ENCODE data around the gene DSCAML1.

DSCAML1 gene

DNA sequence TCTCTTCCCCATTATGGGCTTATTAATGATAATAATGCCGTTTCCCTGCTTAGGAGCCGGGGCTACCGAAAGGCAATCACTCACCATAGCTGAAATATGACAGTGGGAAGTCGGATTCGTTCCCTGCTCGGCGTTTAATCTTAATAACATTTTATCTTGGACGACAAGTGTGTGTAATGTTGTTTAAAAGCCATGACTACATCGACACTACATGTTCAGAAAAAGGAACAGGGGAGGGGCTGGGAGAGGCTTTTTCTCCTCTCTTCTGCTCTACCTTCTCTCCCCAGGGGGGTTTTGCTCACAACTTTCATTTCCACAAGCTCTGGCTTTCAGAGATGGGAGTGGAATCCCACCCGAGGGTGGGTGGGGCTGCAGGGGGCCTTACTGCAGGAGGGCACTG is 105.5 kb downstream of the DSCAML1 start:
- DNase-seq (ENCODE audit: low read depth): no peak

DNA sequence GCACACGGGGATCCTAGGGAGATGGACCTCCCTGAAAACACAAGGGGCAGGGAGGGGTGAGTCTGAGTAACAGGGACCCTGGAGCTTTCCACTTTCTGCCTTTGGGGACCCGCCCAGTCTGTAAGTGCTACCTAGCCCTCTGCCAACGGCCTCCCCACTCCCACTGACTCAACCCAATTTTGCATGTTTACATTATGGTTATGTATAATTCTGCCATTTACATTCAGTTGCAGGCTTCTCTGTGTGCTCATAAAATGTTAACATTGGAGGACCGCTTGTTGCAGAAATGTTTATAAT is 105.8 kb downstream of the DSCAML1 start:
- DNase-seq (ENCODE audit: low read depth): no peak

DNA sequence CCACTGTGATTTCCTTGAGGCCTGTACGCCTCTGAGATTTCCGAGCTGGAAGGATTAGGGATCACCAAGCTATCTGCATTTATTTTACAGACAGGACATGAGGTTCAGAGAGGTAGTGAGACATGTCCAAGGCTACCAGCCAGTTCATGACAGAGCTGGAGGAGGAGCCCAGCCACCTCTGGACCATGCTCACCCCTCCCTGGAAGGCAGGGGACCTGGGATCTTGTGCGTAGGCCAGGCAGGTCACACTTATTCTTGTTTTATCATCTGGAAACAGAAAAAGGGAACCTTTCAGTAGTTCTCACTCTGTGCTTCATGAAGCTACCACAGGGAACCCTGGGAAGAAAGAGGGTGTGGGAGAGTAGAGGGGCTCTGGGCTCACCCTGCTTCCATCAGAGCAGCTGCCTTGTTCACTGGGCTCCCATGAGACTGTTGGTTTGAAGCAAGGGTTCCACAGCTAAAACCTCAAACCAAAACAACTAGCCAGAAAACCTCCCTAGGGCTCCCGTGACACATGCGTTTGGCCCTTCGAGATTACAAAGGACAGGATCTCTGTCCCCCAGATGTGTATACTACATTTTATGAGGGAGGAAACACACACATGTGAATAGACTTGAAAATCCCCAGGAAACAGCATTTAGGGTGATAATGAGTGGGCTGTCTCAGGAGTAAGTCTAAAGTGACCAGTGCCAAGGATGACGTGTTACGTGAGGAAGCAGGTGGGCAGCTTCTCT is 106.4 kb downstream of the DSCAML1 start:
- DNase-seq (ENCODE audit: low read depth): no peak

DNA sequence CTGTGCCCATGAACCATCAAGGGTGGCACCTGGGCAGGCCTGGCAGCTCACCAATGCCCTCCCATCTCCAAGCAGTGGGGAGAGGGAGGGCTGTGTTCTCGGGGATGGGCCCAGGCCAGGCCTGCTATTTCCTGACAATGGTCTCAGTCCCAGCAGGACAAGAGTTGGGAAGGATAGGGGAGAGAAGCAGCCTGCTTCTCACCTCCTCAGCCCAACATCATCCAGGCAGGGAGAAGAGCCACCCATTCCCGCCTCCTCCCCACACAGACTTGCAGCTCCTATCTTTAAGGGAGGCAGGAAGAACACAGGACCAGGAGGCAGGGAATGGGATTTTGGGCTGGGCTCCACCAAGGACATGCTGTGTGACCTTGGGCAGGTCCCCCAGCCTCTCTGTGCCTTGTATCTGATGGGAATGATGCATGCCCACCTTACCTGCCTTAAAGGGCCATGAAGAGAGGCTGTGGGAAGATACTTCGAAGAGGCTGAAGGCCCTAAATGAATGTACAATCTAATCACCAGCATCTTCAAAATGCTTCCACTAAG is 108.7 kb downstream of the DSCAML1 start:
- no peak for DNase-seq (ENCODE audit: low read depth)

DNA sequence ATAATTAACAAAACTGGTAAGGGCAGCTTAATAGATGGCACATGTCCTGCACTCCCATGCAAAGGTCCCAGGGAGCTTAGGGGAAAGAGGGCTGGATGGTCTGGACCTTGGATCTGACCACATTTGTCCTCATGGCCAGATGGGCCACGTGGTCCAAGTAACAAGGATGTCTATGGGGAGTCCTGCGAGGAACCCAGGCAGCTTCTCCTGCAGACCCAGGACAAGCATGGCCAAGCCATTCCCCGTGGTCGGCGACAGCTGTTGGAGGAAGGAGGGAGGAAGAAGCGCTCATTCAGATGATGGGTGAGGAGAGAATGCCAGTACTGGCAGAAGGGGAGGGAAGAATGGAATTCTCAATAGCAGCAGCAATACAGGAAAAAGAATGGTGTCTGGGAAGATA is 109.2 kb downstream of the DSCAML1 start:
- DNase-seq (ENCODE audit: low read depth): no peak

- DNase-seq (ENCODE audit: low read depth): no peak
These were observed 110.3 kb downstream of the DSCAML1 start for GRCh38 chr11:117686711-117687110.

DNA sequence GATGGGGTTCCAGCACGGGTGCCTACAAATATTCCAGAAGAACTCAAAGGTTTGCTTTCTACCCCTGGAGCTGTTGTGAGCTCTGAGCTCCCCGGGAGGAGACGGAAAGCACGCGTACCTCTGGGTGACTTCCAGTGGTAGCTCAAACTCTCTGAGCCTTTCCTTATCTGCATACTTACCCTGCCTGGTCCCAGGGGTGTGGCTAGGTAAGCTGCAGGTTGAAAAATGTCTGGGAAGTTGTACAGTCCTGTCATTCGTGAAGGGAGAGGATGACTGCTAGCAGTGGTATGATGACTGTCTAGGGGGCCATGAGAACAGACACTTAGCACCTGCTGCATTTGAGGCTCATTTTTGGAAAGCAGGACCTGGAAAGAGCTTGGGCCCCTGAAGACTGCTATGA is 111.5 kb downstream of the DSCAML1 start:
- no peak for DNase-seq (ENCODE audit: low read depth)

DNA sequence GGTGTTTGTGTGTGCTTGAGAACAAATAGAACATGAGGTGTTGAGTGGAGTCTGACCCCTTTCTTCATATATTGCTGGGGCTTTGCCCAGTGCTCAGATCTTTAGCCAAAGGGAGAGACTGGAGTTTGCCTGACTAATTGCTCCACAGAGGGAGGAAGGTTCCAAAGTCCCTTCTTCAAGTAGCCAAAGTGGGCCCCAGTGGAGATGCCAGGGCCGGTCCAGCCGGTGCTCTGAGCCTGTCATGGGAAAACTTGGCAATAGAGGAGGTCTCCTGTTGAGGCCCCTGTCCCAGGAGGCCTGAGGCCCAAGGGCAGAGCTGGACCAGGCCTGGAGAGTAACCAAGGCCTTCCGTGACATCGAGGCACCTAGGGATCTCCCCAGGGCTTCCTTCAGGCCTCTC is 112.3 kb downstream of the DSCAML1 start:
- no peak for DNase-seq (ENCODE audit: low read depth)

GRCh38 chr11:117684111-117684510 is 112.9 kb downstream of the DSCAML1 start:
- DNase-seq (ENCODE audit: low read depth): no peak

GRCh38 chr11:117681438-117681837 is 115.6 kb downstream of the DSCAML1 start:
- DNase-seq (ENCODE audit: low read depth): no peak

- DNase-seq (ENCODE audit: low read depth): no peak
These were observed 117.6 kb downstream of the DSCAML1 start for GRCh38 chr11:117679461-117679860.

DNA sequence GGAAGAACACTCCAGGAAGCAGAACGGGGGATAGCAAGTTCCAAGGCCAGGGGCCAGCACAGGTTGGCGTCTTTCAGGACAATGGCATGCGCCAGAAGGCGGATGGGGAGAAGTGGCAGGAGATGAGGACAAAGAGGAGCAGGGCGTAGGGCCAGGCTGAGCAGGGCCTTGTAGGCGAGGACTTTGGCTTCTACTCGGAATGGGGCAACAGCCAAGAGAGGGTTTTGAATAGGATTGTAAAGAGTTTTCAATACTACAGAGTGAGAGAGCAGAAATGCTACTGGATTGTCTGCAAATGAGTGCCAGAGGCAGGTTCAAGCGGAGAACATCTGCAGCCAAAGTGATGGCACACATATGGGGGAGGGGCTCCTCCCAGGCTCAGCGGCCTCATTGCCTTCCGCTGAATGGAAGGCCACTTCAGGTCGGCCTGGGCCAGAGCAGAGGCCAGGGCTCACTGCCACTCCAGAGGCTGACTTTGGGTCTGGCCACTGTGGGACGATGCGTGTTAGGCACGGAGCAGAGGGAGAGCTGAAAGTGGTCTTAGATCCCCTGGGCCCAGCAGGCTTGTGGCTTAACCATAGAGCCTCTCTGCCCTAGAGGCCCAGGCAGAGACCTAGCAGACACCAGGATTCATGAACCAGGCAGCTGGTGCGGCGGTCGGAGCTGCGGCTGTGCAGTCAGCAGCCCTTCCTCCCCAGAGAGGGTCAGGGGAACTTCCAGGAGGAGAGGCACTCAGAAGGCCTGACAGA is 118.2 kb downstream of the DSCAML1 start:
- DNase-seq (ENCODE audit: low read depth): no peak

GRCh38 chr11:117677729-117678310 is 119.2 kb downstream of the DSCAML1 start:
- no peak for DNase-seq (ENCODE audit: low read depth)

DNA sequence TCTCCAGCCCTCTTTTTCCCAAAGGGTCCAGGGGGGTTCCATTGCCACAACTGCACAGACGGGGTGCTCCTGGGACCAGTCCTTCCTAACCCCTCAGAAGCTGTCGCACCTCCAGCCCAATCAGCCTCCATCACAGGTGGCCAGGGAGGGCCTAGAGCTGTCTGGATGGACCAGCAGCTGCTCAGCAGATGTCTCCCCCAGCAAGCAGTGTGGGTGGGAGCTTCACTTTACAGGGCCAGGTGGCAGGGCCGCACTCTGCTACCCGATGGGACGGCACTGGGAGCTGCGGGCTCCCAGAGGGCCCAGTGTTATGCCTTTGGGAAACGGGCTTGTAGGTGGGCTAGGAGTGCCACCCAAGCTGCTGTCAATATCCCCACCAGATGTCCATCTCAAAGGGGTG is 120.5 kb downstream of the DSCAML1 start:
- DNase-seq (ENCODE audit: low read depth): no peak

GRCh38 chr11:117673602-117674001 is 123.4 kb downstream of the DSCAML1 start:
- no peak for DNase-seq (ENCODE audit: low read depth)

- no peak for DNase-seq (ENCODE audit: low read depth)
These were observed 125.6 kb downstream of the DSCAML1 start for GRCh38 chr11:117671370-117671769.

GRCh38 chr11:117670924-117671323 is 126.1 kb downstream of the DSCAML1 start:
- no peak for DNase-seq (ENCODE audit: low read depth)

GRCh38 chr11:117670443-117670842 is 126.6 kb downstream of the DSCAML1 start:
- DNase-seq (ENCODE audit: low read depth): no peak

GRCh38 chr11:117669616-117670015 is 127.4 kb downstream of the DSCAML1 start:
- no peak for DNase-seq (ENCODE audit: low read depth)

DNA sequence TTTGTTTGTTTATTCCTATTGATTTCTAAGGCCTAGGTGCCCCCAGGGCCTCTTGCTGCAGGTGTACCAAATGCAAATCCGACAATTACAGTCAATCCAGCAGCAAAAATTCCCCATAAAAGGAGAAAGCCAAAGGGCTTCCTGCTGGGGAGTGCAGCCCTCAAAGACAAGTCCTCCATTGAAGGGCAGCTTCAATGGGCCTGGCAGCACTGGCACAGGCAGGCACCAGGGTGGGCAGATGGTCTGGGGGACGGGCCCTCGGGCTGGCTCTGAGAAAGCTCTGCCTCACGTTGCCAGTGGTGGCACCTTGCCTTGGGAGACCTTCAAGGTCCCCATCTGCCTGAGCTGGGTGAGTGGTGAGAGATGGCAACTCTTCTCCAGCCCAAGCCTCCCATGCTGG is 128.0 kb downstream of the DSCAML1 start:
- no peak for DNase-seq (ENCODE audit: low read depth)

- no peak for DNase-seq (ENCODE audit: low read depth)
These were observed 128.7 kb downstream of the DSCAML1 start for GRCh38 chr11:117668321-117668751.

DNA sequence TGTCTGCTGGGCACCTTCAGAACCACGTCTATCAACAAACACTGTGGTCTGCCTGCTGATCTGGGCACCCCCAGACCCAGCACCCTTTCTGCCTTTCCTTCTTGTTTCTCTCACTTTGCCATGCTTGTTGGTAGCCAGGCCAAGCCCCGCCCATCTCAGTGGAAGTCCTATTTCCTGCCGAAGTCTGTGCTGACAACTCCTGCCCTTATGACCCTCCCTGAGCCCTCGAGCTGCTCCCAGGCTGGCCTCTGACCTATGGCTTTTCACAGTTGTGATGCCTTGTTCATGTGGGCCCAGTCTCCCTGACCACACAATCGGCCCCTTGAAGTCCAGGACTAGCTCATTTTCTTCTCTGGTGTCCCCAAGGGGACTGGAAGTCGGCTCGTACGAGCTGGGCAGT is 132.1 kb downstream of the DSCAML1 start:
- DNase-seq (ENCODE audit: low read depth): no peak

- no peak for DNase-seq (ENCODE audit: low read depth)
These were observed 133.2 kb downstream of the DSCAML1 start for GRCh38 chr11:117663821-117664220.

Data from GM04504 (cell line).